HG03460 (cell line): ENCODE results near the gene CYP1B1.

Experiments
- ATAC-seq: cut with Tn5 transposase; IDR thresholded peaks from one replicate; pipeline ENCODE4 v1.9.1; 2021; ENCODE audit not compliant: unreplicated experiment

Gene CYP1B1

DNA sequence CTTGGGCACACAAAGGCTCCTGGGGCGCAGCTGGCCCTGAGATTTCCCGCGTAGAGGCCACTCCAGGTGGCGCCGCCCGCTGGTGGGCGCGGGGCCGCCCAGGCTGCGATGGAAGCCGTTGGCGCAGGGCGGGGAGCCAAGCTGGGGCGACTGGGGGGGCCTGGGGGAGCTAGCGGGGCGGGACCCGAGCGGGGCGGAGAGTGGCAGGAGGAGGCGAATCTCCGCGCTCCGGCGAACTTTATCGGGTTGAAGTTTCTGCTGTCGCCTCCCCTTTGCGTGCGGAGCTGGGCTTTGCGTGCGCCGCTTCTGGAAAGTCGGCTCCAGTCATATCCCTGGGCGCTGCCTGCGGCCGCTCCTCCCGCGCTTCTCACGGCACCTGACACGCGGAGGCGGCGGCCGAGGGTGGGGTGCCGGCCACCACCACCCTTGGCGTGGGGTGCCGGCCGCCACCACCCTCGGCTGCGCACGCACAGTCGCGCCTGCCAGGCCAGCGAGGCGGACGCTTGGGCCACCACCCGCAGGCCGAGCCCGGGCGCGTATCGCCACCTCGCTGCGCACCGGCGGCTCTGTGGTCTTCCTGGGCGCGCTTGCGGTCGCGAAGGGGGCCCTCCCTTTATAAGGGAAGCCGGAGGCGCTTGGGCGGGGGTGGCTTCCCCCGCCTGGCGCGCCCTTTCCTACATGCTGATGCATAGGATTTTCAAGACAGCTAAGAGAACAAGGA lies 919 bp upstream of the CYP1B1 start:
- peak; percentile 40 for ATAC-seq

DNA sequence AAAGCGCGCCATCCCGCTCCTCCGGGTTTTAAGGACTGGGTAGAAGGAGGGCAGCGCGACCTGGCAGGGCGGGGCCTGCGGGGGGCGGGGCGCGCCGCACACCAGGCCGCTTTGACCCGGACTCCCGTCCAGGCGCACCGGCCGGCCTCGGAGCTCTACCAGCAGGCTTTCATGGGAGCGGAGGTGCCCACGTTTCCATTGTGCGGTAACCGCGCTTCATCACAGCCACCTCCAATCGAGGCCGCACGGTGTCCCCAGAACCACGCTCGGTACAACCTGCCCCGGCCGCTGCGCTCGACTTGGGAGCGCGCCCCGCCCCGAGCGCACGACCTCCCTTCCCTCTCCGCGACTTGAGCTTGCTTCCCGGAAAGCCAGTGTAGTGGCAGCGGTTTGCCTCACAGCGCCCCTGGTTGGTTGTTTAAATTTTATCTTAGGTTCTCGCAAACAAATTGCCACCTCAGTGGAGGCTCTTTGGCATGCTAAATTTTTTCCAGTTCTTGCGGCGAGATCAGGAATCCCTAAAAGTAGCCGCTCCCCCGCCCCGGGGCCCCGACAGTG lies 280 bp upstream of the CYP1B1 start:
- ATAC-seq = peak; percentile 48

DNA sequence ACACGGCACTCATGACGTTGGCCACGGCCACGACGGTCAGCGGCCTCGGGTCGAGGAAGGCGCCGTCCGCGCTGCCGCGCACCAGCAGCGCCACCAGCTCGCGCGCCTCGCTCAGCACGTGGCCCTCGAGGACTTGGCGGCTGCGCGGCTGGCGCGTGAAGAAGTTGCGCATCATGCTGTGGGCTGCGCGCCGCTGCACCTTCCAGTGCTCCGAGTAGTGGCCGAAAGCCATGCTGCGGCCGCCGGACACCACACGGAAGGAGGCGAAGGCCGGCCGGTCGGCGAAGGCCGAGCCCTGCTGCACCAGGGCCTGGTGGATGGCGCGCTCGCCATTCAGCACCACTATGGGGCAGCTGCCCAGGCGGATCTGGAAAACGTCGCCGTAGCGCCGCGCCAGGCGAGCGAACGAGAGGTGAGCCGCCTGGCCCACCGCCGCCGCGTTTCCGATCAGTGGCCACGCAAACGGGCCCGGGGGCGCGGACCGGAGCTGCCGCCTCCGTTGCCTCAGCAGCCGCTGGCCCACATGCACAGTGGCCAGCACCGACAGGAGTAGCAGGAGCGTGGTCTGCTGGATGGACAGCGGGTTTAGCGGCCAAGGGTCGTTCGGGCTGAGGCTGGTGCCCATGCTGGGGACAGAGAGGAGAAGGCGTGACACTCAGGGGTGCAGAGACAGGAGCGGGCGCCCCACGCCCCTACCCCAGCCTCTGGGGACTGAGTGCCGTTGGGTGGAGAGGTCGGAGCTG lies 1.0 kb downstream of the CYP1B1 start:
- no peak for ATAC-seq

DNA sequence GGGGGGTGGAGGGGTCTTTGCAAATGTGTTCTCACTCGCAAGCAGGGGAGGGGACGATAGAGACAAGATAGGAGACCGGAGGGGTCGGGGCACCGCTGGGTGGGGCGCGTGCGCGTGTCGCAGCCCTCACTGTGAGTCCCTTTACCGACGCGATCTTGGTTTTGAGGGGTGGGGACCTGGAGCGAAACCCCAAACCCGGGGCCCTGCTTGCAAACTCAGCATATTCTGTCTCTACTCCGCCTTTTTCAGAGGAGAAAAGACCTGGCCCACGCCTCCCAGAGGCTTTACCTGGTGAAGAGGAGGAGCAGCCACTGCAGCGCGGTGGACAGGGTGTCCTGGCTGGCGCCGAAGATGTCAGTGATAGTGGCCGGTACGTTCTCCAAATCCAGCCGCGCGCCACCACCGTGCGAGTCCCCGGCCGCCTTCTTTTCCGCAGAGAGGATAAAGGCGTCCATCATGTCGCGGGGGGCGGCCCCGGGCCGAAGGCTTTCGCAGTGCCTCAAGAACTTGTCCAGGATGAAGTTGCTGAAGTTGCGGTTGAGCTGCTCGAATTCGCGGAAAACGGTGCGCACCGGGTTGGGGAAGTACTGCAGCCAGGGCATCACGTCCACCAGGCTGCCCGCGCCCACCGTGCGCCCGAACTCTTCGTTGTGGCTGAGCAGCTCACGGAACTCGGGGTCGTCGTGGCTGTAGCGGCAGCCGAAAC lies 1.7 kb downstream of the CYP1B1 start:
- no peak for ATAC-seq

DNA sequence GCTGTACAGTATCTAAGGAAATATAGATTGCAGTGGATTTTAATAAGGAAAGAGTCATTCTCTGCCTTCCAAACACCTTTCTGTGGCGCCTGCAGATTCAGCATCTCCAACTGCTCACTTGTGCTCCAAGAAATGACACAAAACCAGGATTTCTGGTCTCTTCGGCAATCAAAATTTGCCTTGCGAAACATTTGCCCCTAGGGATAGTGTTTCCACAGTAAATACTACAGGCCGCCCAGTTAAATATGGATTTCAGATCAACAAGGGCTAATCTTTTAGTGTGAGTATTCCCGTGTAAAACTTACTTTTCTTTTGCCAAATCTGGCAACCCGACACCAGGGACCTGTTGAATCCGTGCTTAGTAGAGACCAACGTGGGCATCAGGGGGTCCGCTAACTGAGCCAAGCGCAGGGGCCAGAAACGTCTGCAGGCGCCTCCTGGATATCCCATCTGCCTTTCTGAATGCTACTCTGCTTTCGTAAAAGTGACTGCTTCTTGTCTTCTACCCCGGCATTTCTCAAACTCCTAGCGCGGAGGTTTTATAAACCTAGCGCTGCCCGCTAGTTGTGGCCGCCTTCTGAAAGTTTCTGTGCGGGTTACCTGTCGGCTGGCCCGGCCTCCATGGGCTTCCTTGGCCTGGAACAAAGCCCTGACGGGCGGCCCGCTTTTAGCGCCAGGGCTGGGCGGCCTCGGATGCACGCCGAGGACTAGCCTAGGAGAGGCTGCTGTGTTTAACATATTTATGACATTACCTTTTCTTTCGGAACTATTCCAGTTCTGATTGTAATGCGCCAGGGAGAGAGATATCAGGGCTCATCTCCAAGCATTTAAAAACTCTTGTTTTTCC lies 2.5 kb downstream of the CYP1B1 start:
- ATAC-seq = no peak

DNA sequence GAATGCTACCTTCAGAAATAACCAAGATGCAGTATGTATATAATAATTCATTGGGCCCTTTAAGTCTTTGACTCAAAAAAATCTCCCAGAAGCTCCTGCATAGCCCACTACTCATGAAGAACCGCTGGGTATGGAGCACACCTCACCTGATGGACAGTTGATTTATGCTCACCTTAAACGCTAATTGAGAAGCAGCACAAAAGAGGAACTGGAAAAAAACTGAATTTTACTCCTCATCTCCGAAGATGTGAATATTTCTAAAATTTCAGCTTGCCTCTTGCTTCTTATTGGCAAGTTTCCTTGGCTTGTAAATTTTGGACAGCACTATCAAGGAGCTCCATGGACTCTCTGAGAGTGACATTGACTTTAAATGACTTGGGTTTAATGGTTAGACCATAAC lies 5.5 kb downstream of the CYP1B1 start:
- no peak for ATAC-seq

DNA sequence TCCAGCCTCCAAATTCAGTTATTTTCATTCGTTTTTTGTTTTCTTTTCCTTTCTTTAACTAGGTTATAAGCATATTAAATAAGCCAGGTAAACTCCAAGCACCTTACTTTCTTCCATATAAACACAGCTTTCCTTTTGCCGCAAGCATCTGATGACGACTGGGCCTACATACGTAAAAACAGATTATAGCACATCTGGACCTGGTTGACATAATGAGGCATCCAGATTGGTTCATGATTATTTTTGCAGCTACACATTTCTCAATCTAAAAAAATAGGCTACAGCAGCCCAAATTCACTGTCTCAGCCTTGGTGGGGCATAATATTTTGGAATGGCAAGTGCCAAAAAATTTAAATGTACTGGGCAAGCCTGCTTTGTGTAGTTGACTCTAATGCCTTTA lies 7.7 kb downstream of the CYP1B1 start:
- no peak for ATAC-seq

DNA sequence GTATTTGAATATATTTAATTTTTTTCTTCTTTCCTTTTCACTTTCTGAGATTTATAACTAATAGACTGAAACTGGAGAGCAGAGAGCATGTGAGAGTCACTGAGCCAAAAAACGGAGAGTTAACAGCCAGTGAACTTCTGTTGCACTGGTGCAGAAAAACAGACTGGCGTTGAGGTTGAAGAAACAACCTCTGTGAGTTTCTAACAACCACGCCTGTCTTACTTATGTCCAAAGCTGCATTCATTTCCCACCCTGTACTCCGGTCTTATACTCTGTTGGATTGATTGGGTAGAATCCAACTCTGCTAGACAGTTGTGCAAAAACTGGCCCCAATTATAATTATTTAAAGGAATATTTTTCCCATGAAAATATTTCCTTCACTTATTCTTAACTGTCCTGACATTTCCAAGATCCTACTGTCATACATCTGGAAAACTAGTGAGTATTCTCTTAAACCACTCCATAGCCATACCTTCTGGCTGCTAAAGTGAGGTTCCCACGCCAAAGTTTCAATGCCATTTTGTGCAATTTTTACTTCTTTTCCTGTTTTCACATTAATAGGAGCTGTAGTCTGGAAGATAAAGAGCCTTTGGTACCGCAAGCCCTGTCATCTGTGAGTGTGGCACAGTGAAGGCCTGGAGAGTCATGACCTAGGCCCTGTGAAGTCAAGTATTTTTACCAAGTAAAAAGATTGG lies 9.4 kb downstream of the CYP1B1 start:
- ATAC-seq = no peak

DNA sequence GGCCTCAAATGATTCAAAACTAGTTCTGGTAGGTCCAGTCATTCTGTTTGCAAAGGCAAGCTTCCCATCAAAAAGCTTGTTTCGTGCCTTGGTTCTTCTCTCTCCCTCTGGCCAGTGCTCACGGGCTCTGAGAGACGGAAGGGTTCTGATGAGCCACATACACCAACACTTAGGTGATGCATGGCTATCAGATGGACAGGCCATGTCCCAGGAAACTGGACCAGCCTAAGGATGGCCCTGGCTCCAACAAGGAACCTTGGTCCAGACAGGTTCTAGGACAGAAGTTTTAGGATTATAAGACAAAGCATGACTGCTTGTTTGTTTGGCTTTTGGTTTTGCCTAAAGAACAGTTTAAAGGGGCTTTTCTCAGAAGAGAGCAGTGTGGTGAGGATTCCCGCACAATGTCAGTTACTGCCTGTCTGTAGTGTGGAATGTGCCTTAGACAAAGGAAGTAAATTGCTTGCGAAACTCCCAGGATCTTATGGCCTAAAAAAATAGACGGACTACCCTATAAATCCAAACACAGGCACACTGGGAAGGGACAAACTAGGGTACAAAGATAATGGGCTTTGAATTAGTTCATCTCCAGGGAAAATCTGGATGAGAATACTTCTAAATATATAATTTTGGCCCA lies 10.3 kb downstream of the CYP1B1 start:
- no peak for ATAC-seq

DNA sequence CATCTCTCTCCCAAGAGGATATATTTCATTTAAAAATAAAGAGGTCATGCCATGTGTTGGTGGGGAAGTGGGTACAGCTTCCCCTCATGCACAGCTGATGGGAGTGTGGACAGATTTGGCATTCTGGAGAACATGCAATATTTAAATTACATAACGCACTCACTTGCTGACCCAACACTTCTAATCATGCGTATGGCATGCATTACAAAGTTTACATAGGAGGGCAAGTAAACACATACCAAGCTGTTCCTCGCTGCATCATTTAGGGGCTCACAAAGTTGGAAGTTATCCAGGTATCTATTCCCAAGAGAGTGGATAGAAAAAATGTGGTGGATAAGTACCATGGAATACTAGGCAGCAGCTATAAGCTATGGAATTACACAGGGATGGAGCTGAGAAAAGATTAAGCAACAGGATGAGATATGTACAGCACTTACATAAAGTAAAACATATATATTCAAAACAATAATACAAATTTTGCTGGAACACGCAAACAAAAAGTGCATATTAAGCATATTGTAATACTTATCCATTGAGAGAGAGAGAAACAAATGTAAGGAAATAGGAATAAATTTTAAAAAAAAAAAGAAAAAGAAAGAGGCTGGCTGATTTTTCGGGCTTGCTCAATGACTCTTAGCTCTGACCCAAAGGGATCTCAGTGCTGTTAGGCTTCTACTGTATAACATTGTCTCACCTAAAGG lies 11.0 kb downstream of the CYP1B1 start:
- no peak for ATAC-seq

DNA sequence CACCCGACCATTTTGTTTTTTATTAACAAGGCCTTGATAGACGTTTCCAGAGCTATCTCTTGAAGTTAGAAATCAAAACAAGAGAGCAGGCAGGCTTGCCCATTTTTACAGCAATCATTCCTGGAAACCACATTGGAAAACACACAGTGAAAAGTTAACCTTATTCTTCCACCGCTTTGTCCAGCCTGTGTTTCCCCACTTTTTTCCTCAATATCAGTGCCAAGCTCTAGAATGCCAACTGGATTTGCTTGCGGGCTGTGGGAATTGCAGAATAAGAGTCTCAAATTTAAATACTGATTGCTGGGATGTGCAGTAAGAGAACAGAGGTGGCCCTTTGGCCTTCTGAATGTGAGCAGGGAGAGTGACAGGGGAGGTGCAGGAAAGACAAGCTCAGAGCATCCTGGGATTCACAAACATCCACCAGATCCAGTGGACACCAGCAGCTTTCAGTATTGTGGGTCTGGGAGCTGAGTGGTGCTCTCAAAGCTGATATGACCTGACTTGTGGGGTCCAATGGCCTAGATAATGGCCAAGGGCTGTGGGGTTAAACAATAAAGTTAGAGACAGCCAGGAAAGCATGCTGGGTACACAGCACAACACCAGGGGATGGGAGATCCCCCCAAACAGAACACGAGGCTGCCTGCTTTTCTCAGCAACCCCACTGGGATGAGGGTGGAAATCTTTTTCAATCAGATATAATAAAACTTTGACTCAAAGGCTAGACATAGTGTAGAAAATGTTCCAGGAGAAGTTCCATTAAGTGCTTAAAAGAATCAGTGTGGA lies 15.5 kb downstream of the CYP1B1 start:
- ATAC-seq = no peak

DNA sequence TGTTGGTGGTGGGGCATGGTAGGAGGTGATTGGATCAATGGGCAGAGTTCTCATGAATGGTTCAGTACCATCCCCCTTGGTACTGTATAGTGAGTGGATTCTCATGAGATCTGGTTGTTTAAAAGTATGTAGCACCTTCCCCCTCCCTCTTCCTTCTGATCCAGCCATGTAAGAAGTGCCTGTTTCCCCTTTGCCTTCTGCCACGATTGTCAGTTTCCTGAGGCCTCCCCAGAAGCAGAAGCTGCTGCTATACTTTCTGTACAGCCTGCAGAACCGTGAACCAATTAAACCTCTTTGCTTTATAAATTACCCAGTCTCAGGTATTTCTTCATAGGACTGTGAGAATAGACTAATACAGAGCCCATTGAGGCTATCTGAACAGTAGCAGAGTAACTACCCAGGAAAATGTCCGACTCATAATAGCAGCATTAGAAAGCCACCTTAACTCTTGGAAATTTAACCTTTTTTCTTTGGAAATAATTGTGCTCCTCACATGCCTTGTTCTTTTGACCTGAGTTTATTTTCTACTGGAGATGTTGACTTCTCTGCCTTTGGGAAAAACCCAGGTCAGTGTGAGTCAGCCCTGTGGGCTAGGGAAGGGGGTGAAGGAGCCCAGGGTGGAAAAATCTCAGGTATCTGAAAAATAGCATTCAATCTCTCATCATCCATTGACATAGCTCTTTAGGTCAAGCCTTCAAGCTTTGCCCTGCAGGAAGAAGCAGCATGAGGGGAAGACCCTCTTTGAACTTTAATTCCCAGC lies 18.1 kb downstream of the CYP1B1 start:
- no peak for ATAC-seq

DNA sequence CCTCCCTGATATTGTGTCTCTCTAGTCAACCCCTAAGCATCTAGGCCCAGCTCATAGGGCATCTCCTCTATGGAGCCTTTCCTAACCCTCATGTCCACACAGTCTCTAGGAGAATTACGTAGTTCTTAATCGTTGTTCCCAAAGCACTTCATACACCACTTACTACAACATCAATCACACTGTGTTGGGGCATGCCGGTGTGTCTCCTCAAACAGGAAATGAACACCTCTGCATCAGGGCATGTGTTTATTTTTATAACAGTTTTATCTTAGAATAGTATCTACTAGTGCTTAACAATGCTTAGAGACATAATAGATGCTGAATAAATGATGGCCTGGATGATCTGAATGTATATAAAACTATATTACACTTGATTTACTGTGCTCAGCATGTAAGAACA lies 19.7 kb downstream of the CYP1B1 start:
- no peak for ATAC-seq

DNA sequence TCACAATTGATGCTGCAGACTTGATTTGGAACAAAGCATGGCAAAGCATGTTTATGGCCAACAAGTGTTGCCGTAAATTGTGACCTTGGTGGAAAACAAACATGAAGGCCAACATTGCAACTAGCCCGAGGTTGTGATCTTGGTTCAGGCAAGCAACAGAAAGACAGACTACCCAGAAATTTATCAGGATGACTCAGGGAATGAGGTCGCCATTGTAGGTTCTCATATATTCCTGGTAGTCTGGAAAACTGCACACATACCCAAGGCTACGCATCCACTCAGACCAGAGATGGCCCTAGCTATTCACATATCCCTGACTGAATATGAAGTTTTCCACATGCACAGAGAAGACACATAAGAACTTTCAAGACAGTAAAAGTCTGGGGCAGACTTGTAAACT lies 30.1 kb downstream of the CYP1B1 start:
- no peak for ATAC-seq

DNA sequence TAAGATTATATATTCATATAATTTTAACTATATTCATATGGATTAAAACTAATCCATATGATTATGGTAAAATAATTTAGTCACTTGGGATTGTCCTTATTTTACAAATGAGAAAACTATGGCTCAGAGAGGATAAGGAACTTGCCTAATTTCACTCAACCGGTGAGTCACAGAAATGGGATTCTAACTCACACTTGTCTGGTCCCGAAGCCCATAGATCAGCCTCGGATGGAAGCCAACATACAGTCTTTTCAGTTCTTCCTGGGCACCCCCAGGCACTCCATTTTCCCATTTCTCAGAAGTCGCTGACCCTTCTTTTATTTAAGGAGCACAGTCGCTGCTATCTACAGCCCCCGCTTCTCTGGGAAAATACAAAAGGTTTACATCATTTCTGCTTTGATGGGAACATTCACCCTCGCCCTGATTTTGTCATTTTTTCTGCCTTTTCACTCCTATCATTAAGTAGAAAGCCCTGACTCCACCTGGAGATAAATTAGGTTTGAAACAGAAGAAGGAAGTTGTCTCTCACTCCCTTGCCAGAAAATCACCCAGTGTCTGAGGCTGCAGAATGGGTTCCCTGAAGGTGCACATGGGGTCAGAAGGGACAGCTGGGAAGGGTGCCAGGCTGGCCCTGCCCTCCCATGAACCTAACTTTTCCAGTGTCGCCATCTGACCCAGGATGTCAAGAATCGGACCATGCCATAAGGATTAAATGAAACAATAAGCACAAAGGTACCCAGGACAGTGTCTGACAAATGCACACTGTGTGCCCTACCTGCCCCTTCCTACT lies 36.6 kb downstream of the CYP1B1 start:
- no peak for ATAC-seq

DNA sequence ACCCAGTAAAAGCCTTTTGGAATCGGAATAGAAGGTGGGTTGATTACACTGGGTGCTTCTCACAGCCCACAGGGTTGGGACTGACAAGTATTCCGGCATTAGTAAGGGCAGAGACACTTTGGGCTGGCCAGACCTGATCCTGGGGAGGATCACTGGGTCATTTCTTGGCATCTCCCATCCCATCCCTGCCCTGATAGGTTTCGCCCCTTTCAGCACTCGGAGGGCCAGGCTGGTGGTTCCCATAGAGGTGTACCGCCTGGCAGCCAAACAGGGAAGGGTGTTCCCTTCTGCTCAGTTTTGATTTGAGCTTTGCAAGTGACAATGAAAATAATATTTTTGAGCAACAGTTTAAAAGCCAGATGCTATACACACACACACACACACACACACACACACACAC lies 37.3 kb downstream of the CYP1B1 start:
- no peak for ATAC-seq
